ENCODE results near the gene FOXN3.
"Not testable (repeated sequence)": the region's sequence is repeated elsewhere in the genome, so short reads cannot be mapped to it uniquely, and the experiment has no call there.

FOXN3 gene

DNA sequence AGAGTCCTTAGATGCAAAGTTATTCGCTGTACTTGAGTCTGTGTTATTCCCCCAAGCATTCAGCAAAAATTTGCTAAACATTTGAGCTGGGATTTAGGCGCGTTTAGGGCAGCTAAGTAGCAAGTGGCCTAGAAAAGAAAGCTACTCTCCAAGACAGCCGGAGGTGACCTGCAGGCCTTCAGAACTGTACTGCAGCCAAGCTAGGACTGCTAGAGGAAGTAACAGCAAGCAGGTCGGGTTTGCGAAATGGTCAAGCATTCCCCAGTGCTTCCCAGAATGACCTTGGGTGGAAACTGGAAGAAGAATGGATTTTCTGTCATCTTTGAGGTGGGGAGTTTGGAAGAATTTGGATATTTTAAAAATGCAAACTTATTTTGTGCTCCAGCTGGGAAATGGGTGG lies 287.5 kb downstream of the FOXN3 start:
- DNase-seq (ENCODE audit: low spot score), result no peak

DNA sequence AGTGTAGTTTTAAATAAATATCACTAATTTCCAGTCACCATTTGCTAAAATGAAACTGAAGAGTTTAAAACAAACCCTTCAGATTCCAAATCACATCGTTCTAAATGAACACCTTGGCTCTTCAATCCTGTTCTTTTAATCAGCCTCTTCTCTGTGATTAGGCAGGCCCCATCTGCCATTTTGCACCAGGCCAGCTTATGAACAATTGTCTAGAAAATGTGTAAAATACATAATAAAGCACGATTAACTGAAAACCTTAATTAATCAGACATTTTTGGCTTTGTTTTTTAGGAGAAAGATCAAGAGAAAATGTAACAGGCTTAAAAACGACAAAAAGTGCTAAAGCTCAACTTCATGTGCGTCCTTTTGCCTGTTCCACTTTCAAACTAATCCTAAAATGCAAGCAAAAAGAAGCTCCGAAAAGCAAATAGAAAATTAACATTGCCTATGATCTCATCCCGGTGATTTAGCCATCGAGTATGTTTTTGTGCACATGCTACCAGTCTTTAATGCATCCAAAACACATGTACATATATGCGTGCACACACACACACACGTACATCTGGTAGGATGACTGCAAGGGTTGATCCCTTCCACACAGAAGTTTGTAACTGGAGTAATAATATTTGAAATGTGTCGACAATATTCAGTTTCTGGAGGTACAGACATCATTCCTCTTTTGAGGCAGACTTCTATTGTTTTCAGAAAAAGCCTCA lies 288.6 kb downstream of the FOXN3 start:
- no peak for DNase-seq (ENCODE audit: low spot score)

DNA sequence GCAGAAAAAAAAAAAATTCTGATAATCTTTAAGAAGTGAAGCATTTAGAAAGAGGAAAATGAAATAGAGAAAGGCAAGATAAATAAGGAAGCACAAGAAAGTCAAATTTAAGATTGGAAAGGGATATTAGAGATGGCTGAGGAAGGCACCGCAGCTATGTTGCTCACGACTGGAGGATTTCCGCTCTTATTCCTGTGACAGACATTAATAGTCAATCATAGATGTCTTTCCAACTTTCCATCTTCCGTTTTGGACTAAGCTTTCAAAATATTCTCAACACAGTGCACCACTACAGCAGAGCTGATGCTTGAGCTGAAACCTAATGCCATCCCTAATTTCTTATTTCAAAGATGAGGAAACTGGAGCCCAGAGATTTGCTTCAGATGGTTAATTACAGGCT lies 290.6 kb downstream of the FOXN3 start:
- no peak for DNase-seq (ENCODE audit: low spot score)

DNA sequence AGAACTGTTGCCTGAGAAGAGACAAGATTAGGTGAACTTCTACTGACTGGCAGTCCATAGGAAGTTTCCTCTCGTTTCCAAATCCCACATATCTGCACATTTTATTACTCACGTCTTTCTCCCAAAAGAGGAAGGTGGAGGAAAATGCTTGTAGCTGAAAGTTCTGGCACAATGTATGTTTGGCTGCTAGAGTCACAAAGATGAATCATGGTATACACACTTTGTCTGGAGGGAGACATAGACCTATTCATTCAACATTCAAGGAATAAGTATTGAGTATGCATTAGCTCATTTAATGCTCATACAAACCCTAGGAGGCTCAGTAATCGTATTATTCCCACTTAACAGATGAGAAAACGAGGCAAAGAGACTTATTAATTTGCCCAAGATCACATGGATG lies 291.8 kb downstream of the FOXN3 start:
- DNase-seq (ENCODE audit: low spot score), result no peak

DNA sequence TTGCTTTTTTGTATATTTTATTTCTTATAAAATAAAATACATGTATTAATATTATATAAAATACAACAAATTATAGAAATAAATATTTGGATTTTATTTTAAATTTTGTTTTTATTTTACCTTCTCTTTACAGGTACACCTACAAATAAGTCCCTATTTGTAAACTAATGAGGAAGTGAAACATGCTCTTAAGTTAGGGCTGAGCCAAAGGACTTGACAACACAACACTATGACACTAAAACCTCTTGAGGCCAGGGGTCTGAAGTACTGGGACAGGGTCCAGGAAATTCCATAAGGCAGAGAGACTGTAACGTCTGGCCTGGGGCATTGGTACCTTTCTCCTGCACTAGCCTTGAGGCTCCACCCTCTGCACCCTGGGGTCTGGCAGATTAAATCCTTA lies 293.2 kb downstream of the FOXN3 start:
- DNase-seq (ENCODE audit: low spot score), result no peak

GRCh38 chr14:89123215-89123614 lies 293.8 kb downstream of the FOXN3 start:
- DNase-seq (ENCODE audit: low spot score), result no peak

DNA sequence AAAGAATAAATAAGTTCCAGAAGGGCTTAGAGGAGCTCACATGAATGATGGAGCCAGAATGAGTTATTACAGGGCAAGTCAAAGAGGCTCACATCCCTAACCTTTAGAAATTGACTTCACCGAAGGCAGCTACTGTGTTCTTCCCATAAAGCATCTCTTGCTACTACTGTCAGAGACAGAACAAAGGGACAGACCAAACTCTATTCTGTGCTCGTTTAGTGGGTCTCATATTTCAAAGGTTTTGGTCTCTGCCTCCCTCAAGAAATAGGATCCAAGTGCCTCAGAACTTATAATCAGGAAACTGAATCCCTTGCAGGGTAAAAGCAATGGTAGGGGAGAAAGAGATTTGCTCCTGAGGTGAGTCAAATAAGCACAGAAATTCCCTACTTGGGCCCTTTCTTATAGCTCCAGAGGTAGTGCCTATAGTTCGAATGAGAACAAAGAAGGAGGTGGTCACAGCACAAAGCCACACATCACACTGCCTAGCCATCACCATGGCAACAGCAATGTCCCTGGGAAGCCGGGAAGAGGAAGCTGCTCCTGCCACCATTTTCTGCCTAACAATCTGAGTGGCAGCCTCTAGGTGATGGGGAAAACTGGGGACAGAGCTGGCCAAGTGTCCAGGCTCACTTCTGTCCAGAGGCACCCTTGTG lies 294.9 kb downstream of the FOXN3 start:
- DNase-seq (ENCODE audit: low spot score), result no peak

DNA sequence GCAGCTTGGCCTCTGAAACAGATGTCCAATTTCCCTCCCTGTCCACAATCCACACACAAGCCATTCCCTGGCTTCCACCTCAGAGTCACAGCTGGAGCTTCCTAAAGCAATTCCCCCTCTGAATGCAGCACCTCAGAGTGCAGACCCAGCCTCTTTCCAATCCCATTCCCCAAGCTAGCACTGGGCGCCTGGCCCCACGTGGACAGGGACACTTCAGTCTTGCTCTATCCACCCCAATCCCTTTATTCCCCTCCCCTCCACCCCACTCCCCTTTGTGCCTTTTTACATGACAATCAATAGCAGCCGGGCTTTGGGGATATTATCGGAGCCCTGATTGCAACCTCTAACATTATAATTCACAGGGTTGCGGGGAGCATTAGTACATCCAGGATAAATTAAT lies 300.0 kb downstream of the FOXN3 start:
- no peak for DNase-seq (ENCODE audit: low spot score)

DNA sequence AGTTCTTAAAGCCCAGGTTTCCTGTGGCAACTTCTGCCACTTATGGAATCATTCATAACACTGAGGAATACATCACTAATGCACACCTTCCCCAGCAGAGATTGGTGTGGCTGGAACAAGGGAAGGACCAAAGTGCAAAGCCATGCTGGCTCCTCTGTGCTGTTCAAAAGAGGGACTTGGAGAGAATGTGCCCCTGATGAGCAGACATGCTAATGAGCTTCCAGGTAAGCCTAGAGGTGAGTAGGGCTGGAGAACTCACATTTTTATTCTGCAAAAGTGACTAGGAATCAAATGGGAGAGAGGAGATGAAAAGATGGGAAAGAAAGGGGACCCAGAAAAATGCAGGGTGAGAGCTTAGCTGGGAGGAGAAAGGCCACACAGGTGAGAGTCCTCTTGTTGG lies 302.9 kb downstream of the FOXN3 start:
- DNase-seq (ENCODE audit: low spot score), result no peak

DNA sequence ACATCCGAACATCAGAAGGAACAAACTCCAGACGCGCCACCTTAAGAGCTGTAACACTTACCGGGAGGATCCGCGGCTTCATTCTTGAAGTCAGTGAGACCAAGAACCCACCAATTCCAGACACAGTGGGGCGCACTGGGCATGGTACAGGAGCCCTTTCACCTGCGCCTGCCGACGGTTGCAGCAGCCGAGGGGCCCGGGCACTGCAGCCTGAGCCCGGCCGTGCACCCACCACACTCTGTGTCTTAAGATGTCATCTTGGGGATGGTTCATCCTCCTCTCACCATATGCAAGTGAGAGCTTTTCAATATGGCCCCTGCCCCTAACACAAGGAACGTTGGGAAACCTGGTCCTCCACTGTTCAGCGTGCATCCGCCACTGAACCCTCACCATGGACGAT lies 304.3 kb downstream of the FOXN3 start:
- no peak for DNase-seq (ENCODE audit: low spot score)

- not testable (repeated sequence) for DNase-seq (ENCODE audit: low spot score)
Observed at GRCh38 chr14:89111766-89112543, 305.1 kb downstream of the FOXN3 start.

DNA sequence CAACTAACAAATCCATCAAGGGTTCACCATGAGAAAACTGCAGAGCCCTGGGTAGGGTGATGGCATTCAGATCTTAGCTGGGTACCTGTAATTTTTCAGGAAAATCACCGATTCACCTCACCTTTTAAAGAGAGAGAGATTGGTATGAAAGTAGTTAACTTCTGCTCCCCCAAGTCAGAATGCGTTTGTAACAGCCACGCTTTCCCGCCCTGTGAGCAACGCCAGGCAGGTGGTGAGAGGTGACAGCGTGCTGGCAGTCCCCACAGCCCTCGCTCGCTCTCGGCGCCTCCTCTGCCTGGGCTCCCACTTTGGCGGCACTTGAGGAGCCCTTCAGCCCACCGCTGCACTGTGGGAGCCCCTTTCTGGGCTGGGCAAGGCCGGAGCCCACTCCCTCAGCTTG lies 305.8 kb downstream of the FOXN3 start:
- DNase-seq (ENCODE audit: low spot score), result not testable (repeated sequence)

GRCh38 chr14:89110110-89110509 lies 306.9 kb downstream of the FOXN3 start:
- no peak for DNase-seq (ENCODE audit: low spot score)

DNA sequence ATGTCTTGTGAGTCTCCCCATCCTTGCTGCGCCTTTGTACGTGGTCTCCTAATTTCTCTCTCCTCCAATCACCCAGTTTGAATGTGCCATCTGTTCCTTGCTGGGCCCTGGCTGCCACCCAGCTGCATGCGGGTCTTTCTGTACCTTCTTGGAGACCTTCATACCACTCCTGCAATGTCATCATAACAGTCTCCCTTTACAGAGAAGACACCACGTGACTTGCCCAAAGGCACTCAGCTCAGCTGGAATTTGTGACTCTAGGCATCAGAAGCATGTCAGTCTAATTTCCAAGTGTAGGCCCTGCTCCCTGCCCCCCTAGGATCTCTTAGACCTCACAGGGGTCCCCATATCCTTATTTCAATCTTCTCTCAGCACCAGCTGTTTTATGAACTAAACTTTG lies 308.4 kb downstream of the FOXN3 start:
- no peak for DNase-seq (ENCODE audit: low spot score)

- DNase-seq (ENCODE audit: low spot score), result no peak
Observed at GRCh38 chr14:89107626-89108025, 309.4 kb downstream of the FOXN3 start.
